Activated CD4-positive, alpha-beta T cell treated with anti-CD3 and anti-CD28 coated beads for 36 hours (primary cell): ENCODE measurements around the gene MAGI1. TPM values are rescaled to one million over a fixed set of nuclear protein-coding genes. Genes with fewer than 3 reads are reported as not detected.
"Not testable (repeated sequence)": the region's sequence is repeated elsewhere in the genome, so short reads cannot be mapped to it uniquely, and the experiment has no call there.

Experiments used
- ATAC-seq: fragments of 200-7000 bp; cut with Tn5 transposase; one replicate; pipeline ENCODE4 v1.10.0; 2021; ENCODE audit warnings: mild to moderate bottlenecking, moderate library complexity
- CTCF ChIA-PET: fragments of 350-600 bp; sonication (Branson Sonifier 250); formaldehyde crosslinking; loops from one replicate; lab custom pipeline; 2021; ENCODE audit warnings: antibody characterized with exemption; lab: Charles Lee
- POLR2A ChIA-PET: fragments of 350-600 bp; sonication (Branson Sonifier 250); formaldehyde crosslinking; loops from one replicate; lab custom pipeline; 2021; ENCODE audit warnings: antibody characterized with exemption, inconsistent platforms; lab: Charles Lee
- DNase-seq: peaks from one replicate; pipeline ENCODE4 v3.0.0-alpha.2; 2020
- H3K27ac Mint-ChIP-seq: one replicate; pipeline ENCODE4 v1.8.0; 2021; ENCODE audit warnings: mixed read lengths
- H3K27me3 Mint-ChIP-seq: one replicate; pipeline ENCODE4 v1.8.0; 2021; ENCODE audit warnings: mixed read lengths
- H3K36me3 Mint-ChIP-seq: one replicate; pipeline ENCODE4 v1.8.0; 2021; ENCODE audit warnings: low read depth, mixed read lengths
- H3K4me1 Mint-ChIP-seq: one replicate; pipeline ENCODE4 v1.8.0; 2021; ENCODE audit warnings: mixed read lengths
- H3K4me3 Mint-ChIP-seq: one replicate; pipeline ENCODE4 v1.8.0; 2021; ENCODE audit warnings: mild to moderate bottlenecking, moderate library complexity, mixed read lengths
- H3K9me3 Mint-ChIP-seq: one replicate; pipeline ENCODE4 v1.8.0; 2021; ENCODE audit warnings: low read depth, mixed read lengths
- intact Hi-C, 2 experiments: fragments of 100-400 bp; cut with DNase I in 1 of 2; cut with micrococcal nuclease in 1 of 2; formaldehyde crosslinking; loops; one replicate each; pipeline versions ENCODE4 v1.14.2 to v1.15.1; 2022 to 2024; cut with DNase I, micrococcal nuclease
- total RNA-seq, 2 experiments: library from RNA; stranded (reverse); gene quantifications; one replicate each; pipeline ENCODE4 v1.2.3, GENCODE V29; 2021

MAGI1 gene
- total RNA-seq, 2 experiments from 2014 or later: 0.09 to 0.18 TPM

- H3K4me3 Mint-ChIP-seq: no peak overlapping the region
- H3K9me3 Mint-ChIP-seq: peaks cover 2% of the 10 kb centered on the region
- H3K27ac Mint-ChIP-seq: no peak overlapping the region
- intact Hi-C loops: no loop called here
- no peaks in the 10 kb centered on the region for H3K36me3 Mint-ChIP-seq
- ATAC-seq (no peak), DNase-seq (no peak)
- CTCF ChIA-PET: no interaction called here
- no peaks in the 10 kb centered on the region for H3K4me1 Mint-ChIP-seq
- H3K27me3 Mint-ChIP-seq: no peaks in the 10 kb centered on the region
- POLR2A ChIA-PET: no interaction called here
Observed at GRCh38 chr3:65893631-65894030, 145.1 kb downstream of the MAGI1 start.

GRCh38 chr3:65891477-65891876, 147.2 kb downstream of the MAGI1 start:
- ATAC-seq, DNase-seq, H3K27me3 Mint-ChIP-seq, H3K36me3 Mint-ChIP-seq, H3K4me1 Mint-ChIP-seq, H3K27ac Mint-ChIP-seq, POLR2A ChIA-PET, CTCF ChIA-PET, H3K4me3 Mint-ChIP-seq, intact Hi-C loops, H3K9me3 Mint-ChIP-seq: not testable (repeated sequence)

- ChIA-PET POLR2A (no interaction called here), CTCF (no interaction called here)
- ATAC-seq (no peak), DNase-seq (no peak)
- peaks cover 2% of the 10 kb centered on the region for H3K9me3 Mint-ChIP-seq
- no peaks in the 10 kb centered on the region for H3K4me1 Mint-ChIP-seq
- no peak overlapping the region for H3K27ac Mint-ChIP-seq
- intact Hi-C loops: no loop called here
- H3K27me3 Mint-ChIP-seq: no peaks in the 10 kb centered on the region
- H3K36me3 Mint-ChIP-seq: no peaks in the 10 kb centered on the region
- no peak overlapping the region for H3K4me3 Mint-ChIP-seq
Observed at GRCh38 chr3:65890328-65890727, 148.4 kb downstream of the MAGI1 start.

GRCh38 chr3:65889707-65890099, 149.0 kb downstream of the MAGI1 start:
- POLR2A ChIA-PET: no interaction called here
- no peak overlapping the region for H3K4me3 Mint-ChIP-seq
- H3K4me1 Mint-ChIP-seq: no peaks in the 10 kb centered on the region
- no peak overlapping the region for H3K27ac Mint-ChIP-seq
- H3K9me3 Mint-ChIP-seq: peaks cover 2% of the 10 kb centered on the region
- no peak for DNase-seq
- ATAC-seq: no peak
- intact Hi-C loops: no loop called here
- H3K36me3 Mint-ChIP-seq: no peaks in the 10 kb centered on the region
- CTCF ChIA-PET: no interaction called here
- no peaks in the 10 kb centered on the region for H3K27me3 Mint-ChIP-seq

- ATAC-seq (no peak), DNase-seq (no peak)
- ChIA-PET CTCF (no interaction called here), POLR2A (no interaction called here)
- Mint-ChIP-seq H3K27ac (no peak overlapping the region), H3K27me3 (peaks cover under 1% of the 10 kb centered on the region), H3K9me3 (peaks cover 2% of the 10 kb centered on the region), H3K4me3 (no peak overlapping the region), H3K36me3 (no peaks in the 10 kb centered on the region), H3K4me1 (no peaks in the 10 kb centered on the region)
- intact Hi-C loops: no loop called here
Observed at GRCh38 chr3:65888980-65889706, 149.6 kb downstream of the MAGI1 start.

- Mint-ChIP-seq H3K27me3 (peaks cover 2% of the 10 kb centered on the region), H3K36me3 (no peaks in the 10 kb centered on the region), H3K4me1 (no peaks in the 10 kb centered on the region), H3K9me3 (peaks cover 2% of the 10 kb centered on the region), H3K4me3 (no peak overlapping the region), H3K27ac (no peak overlapping the region)
- CTCF ChIA-PET: no interaction called here
- no peak for DNase-seq
- no peak for ATAC-seq
- POLR2A ChIA-PET: no interaction called here
- intact Hi-C loops: no loop called here
Observed at GRCh38 chr3:65888196-65888595, 150.5 kb downstream of the MAGI1 start.

GRCh38 chr3:65886391-65886790, 152.3 kb downstream of the MAGI1 start:
- Mint-ChIP-seq H3K4me1 (no peaks in the 10 kb centered on the region), H3K36me3 (no peaks in the 10 kb centered on the region), H3K9me3 (peaks cover 2% of the 10 kb centered on the region), H3K4me3 (no peak overlapping the region), H3K27me3 (peaks cover 3% of the 10 kb centered on the region), H3K27ac (no peak overlapping the region)
- intact Hi-C loops: no loop called here
- no peak for ATAC-seq
- POLR2A ChIA-PET: no interaction called here
- no peak for DNase-seq
- CTCF ChIA-PET: no interaction called here

- ATAC-seq (no peak), DNase-seq (no peak)
- Mint-ChIP-seq H3K9me3 (no peaks in the 10 kb centered on the region), H3K27ac (no peak overlapping the region), H3K27me3 (peaks cover 3% of the 10 kb centered on the region), H3K4me3 (no peak overlapping the region), H3K4me1 (no peaks in the 10 kb centered on the region), H3K36me3 (no peaks in the 10 kb centered on the region)
- POLR2A ChIA-PET: no interaction called here
- intact Hi-C loops: no loop called here
- CTCF ChIA-PET: no interaction called here
Observed at GRCh38 chr3:65884071-65884470, 154.6 kb downstream of the MAGI1 start.

GRCh38 chr3:65883613-65884012, 155.1 kb downstream of the MAGI1 start:
- DNase-seq (no peak), ATAC-seq (no peak)
- Mint-ChIP-seq H3K27ac (no peak overlapping the region), H3K27me3 (peaks cover 3% of the 10 kb centered on the region), H3K9me3 (no peaks in the 10 kb centered on the region), H3K4me1 (no peaks in the 10 kb centered on the region), H3K4me3 (no peak overlapping the region), H3K36me3 (no peaks in the 10 kb centered on the region)
- CTCF ChIA-PET: no interaction called here
- POLR2A ChIA-PET: no interaction called here
- intact Hi-C loops: no loop called here

- intact Hi-C loops: no loop called here
- no peaks in the 10 kb centered on the region for H3K36me3 Mint-ChIP-seq
- H3K4me1 Mint-ChIP-seq: no peaks in the 10 kb centered on the region
- H3K27me3 Mint-ChIP-seq: peaks cover 3% of the 10 kb centered on the region
- ATAC-seq (no peak), DNase-seq (no peak)
- H3K9me3 Mint-ChIP-seq: no peaks in the 10 kb centered on the region
- H3K4me3 Mint-ChIP-seq: no peak overlapping the region
- H3K27ac Mint-ChIP-seq: no peak overlapping the region
- ChIA-PET POLR2A (no interaction called here), CTCF (no interaction called here)
Observed at GRCh38 chr3:65880350-65880749, 158.4 kb downstream of the MAGI1 start.

GRCh38 chr3:65879372-65879771, 159.3 kb downstream of the MAGI1 start:
- peaks cover 3% of the 10 kb centered on the region for H3K27me3 Mint-ChIP-seq

GRCh38 chr3:65878831-65879230, 159.9 kb downstream of the MAGI1 start:
- intact Hi-C loops: no loop called here
- Mint-ChIP-seq H3K4me1 (no peaks in the 10 kb centered on the region), H3K27ac (no peak overlapping the region), H3K27me3 (peaks cover 2% of the 10 kb centered on the region), H3K4me3 (no peak overlapping the region), H3K36me3 (no peaks in the 10 kb centered on the region), H3K9me3 (no peaks in the 10 kb centered on the region)
- POLR2A ChIA-PET: no interaction called here
- CTCF ChIA-PET: interaction anchor here (0.7 kb wide), 1 partner anchor 188 kb away, joined by 4 read pairs; no protein-coding TSS in a partner anchor
- ATAC-seq: no peak
- no peak for DNase-seq

More at GRCh38 chr3:65879372-65879771, 159.3 kb downstream of the MAGI1 start:
- ChIA-PET POLR2A (no interaction called here), CTCF (interaction anchor here (0.7 kb wide), 1 partner anchor 188 kb away, joined by 4 read pairs; no protein-coding TSS in a partner anchor)
- intact Hi-C loops: no loop called here
- no peaks in the 10 kb centered on the region for H3K4me1 Mint-ChIP-seq
- H3K4me3 Mint-ChIP-seq: no peak overlapping the region
- DNase-seq (no peak), ATAC-seq (no peak)
- no peaks in the 10 kb centered on the region for H3K9me3 Mint-ChIP-seq
- H3K27ac Mint-ChIP-seq: no peak overlapping the region
- H3K36me3 Mint-ChIP-seq: no peaks in the 10 kb centered on the region
